ENCODE measurements around the gene BRD8.
"Not testable (repeated sequence)": the region's sequence is repeated elsewhere in the genome, so short reads cannot be mapped to it uniquely, and the experiment has no call there.

The BRD8 gene, protein sequence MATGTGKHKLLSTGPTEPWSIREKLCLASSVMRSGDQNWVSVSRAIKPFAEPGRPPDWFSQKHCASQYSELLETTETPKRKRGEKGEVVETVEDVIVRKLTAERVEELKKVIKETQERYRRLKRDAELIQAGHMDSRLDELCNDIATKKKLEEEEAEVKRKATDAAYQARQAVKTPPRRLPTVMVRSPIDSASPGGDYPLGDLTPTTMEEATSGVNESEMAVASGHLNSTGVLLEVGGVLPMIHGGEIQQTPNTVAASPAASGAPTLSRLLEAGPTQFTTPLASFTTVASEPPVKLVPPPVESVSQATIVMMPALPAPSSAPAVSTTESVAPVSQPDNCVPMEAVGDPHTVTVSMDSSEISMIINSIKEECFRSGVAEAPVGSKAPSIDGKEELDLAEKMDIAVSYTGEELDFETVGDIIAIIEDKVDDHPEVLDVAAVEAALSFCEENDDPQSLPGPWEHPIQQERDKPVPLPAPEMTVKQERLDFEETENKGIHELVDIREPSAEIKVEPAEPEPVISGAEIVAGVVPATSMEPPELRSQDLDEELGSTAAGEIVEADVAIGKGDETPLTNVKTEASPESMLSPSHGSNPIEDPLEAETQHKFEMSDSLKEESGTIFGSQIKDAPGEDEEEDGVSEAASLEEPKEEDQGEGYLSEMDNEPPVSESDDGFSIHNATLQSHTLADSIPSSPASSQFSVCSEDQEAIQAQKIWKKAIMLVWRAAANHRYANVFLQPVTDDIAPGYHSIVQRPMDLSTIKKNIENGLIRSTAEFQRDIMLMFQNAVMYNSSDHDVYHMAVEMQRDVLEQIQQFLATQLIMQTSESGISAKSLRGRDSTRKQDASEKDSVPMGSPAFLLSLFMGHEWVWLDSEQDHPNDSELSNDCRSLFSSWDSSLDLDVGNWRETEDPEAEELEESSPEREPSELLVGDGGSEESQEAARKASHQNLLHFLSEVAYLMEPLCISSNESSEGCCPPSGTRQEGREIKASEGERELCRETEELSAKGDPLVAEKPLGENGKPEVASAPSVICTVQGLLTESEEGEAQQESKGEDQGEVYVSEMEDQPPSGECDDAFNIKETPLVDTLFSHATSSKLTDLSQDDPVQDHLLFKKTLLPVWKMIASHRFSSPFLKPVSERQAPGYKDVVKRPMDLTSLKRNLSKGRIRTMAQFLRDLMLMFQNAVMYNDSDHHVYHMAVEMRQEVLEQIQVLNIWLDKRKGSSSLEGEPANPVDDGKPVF

DNA sequence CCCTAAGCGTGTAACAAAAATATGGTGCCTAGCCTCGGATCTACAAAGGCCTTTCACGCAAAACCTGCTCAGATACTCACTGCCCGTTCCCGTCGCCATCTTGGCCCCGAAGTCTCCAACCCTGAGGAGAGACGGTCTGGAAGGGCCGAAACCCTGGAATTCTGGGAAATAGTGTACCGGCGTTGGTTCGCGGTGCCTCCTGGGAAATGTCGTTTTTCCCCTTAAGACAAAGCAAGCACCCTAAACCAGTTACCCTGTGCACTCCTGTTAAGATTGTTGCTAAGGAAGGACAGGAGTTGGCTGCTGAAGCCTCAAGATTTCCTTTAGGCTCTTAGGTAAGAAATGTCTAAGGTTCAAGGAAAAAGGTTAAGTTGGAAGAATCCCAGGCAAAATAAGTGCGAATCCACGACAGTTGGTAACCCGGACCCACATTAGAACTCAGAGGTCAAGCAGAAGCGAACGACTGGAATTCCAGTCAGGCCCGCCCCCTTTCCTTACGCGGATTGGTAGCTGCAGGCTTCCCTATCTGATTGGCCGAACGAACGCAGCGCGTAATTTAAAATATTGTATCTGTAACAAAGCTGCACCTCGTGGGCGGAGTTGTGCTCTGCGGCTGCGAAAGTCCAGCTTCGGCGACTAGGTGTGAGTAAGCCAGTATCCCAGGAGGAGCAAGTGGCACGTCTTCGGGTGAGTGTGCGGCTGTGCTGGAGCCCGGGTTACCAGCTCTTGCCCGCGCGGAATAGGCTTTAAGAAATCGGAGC, at the start of gene BRD8, which contains the start of gene KIF20A:
Gene BRD8 (minus strand): TSS at position 115 of the 761 bp plus-strand sequence. CDS start 16 bp downstream, at position 99.
Gene KIF20A (plus strand): TSS at position 597 of the 761 bp plus-strand sequence. CDS start 569 bp downstream, outside the sequence.
- peak; percentile 90 for DNase-seq

DNA sequence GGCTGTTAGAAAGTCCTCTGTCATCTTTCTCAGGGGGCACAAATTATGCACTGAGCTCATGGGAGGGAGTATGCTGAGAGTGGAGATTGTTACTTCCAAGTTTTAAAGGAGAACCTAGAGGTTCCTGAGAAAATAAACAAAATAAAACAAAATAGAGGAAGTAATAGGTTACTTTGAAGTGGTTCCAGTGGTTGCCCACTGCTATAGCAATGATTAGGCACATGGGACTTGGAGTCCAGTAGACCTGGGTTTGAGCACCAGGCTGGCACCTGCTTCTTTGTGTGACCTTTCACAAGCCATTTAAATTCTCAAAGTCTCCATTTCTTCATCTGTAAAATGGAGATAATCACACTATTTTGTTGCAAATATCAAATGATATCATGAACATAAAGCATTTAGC, 48.5 kb upstream of the BRD8 start:
- no peak for DNase-seq

DNA sequence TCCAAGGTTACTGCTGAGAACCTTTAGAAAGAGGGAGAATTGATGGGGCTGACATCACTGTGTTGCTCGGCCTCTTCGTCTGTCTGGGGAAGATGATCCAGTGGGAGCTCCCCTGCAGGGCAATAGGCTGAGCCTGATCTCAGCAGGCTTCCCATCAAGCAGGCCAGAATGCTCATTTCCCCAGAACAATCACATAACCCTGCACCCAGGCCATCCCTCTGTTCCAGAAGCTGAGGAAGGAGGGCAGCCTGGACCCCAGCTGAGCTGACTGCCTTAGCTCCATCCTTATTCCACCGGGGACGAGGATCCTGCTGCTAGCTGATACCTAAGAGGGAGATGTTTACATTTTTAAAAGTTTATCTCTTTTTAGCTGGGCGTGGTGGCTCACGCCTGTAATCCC, 46.3 kb upstream of the BRD8 start:
- DNase-seq: no peak

DNA sequence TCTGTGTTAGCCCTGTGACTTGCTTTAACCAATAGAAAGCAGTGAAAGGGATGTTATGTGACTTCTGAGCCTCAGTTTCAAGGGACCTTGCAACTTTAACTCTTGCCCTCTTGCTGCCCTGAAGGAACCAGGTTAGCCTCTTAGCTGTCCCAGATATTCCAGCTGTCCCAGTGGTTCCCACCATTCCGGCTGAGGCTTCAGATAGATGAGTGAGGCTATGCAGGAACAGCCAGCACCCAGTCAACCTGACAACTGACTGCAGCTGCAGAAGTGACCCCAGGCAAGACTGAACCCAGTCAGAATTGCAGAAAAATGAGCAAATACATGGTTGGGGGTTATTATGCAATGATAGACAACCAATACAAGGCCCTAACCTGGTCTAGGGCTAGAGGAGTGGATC, 45.1 kb upstream of the BRD8 start:
- no peak for DNase-seq

DNA sequence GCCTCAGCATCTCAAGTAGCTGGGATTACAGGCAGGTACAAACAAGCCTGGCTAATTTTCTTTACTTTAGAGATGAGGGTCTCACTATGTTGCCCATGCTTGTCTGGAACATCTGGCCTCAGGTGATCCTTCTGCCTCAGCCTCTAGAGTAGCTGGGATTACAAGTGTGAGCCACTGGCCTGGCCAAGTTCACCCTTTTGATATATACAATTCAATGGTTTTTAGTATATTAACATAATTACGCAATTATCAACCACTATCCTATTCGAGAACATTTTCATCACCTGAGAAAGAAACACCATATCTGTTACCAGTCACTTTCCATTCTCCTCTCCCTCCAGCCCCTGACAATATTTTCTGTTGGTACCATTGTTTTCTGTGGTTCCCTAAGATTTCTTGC, 38.4 kb upstream of the BRD8 start:
- no peak for DNase-seq

DNA sequence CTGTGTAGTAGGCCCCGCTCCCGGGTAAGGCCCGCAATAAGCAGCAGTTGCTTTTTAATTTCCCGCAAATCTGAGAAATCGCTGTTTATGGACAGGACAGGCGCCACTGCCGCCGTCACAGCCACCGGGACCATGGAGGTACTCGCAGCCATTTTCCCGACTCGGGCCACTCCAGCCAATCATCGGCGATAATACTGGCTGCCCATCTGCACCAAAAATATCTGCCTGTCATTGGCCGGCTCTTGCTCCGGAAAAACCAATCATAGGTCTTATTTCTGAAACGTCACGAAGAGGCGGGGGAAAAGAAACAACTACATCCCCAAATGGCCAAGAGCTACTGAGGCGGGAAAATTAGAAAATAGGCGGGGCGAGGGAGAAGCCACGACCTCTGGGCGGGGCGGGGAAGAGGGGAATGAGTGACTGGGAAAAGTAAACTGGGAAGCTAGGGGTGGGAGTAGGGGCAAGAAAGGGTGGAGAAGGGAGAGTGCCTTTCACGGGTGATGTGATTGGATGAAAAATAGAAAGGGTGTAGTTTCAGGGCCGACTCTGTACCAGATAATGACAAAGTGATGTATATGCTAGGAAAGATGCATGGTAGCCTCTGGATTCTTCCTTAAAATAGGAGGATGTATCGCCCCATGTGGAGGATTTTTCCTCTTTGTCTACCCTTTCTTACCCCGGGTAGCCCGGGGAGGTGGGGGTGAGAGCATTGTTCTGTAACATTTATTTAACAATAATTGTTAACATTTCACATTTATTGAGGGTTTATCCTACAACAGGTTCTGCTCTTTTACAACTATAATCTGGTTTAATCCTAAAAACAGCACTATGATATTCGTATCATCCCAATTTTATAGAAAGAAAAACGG, 35.0 kb upstream of the BRD8 start, which contains the start of gene CDC23:
Gene CDC23 (minus strand): TSS at position 163 of the 869 bp plus-strand sequence. CDS start 11 bp downstream, at position 152.
- peak; percentile 89 for DNase-seq

DNA sequence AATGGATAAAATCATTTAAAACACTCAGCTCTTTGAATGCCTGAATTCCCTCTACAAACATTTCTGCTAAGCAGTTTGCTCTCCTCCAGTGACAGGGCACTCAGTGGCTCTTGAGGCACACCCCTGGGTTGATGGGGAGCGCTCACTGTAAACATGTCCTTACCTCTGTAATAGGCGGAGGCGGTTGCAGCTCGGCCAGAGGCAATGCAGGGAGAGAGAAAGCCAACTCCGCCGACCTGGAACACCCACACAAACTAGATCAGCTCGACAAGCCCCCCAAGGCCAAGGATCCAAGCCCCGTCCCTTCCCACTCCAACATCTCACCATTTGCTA, 34.4 kb upstream of the BRD8 start:
- DNase-seq: no peak

DNA sequence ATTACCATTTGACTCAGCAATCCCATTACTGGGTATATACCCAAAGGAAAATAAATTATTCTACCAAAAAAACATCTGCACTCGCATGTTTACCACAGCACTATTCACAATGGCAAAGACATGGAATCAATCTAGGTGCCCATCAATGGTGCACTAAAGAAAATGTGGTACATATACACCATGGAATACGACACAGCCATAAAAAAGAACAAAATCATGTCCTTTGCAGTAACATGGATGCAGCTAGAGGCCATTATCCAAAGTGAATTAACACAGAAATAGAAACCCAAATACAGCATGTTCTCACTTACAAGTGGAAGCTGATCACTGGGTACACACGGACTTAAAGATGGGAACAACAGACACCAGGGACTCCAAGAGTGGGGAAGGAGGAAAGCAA, 32.6 kb upstream of the BRD8 start:
- no peak for DNase-seq

DNA sequence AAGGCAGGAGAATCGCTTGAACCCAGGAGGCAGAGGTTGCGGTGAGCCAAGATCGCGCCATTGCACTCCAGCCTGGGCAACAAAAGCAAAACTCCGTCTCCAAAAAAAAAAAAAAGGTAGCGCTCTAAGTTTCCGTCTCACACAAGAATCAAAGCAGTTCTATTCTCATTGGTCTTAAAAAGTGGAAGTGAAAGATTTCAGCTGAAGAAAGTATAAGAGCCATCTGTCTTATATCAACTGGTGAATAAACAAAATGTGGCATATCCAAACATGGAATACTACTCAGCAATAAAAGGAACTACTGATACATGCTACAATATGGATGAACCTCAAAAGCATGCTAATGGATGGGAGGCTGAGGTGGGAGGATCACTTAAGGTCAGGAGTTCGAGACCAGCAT, 15.4 kb upstream of the BRD8 start:
- not testable (repeated sequence) for DNase-seq

DNA sequence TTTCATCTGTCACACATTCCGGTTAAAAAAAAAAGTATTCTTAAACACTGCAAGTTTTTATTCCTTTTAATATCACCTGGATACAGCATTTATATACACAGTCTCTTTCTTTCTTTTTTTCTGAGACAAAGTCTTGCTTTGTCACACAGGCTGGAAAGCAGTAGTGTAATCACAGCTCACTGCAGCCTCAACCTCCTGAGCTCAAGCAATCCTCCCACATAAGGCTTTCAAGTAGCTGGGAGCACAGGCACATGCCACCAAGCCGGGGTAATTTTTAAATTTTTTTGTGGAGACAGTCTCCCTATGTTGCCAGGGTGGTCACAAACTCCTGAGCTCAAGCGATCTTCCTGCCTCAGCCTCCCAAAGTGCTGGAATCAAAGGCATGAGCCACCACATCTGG, 14.4 kb upstream of the BRD8 start:
- no peak for DNase-seq

DNA sequence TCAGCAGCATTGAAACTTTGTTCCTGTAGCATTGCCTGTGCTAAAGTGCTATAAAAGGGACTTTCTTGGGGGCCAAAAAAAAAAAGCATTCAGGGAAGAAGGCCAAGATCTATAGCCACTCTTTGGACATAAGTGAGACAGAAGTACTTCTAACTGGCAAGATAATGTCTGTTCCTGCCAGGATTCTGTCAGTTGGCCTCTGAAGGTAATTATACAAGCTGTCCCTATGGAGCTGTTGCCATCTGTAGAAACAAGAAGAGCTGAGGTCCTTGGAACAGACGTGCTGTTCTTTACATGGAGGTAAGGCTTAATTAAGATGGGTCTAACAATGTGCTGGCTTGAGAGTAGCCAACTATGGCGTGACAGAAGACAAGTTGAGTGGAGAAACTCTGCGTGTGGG, 10.2 kb upstream of the BRD8 start:
- DNase-seq: no peak

DNA sequence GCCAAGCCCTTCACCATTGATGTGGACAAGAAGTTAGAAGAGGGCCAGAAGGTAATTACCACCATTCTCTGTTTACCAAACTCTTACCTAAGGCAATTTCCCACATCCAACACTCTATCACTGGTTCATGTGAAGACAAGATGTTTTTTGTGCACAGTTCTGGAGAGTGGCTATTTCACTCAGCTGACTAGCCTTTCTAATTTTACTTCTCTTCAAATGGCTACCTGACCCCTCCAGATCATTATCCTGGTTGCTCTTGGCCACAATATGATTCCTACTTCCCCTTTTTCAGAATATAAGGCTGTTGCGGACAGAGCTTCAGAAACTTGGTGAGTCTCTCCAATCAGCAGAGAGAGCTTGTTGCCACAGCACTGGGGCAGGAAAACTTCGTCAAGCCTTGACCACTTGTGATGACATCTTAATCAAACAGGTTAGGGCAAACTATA, 7.6 kb upstream of the BRD8 start:
- no peak for DNase-seq

DNA sequence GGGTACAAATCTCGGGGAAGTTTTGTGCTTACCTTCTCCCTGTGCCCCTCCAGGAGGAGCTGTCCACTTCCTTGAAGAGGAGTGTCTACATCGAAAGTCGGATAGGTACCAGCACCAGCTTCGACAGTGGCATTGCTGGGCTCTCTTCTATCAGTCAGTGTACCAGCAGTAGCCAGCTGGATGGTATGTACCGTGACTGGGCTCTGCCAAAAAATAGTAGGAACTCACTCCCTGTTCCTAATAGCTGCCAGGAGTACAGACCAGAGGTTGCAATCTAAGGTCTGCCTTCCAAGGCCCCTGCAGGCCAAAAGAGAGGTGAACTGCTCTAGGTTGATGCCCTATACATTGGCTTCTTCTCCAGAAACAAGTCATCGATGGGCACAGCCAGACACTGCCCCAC, 4.4 kb upstream of the BRD8 start:
- no peak for DNase-seq

DNA sequence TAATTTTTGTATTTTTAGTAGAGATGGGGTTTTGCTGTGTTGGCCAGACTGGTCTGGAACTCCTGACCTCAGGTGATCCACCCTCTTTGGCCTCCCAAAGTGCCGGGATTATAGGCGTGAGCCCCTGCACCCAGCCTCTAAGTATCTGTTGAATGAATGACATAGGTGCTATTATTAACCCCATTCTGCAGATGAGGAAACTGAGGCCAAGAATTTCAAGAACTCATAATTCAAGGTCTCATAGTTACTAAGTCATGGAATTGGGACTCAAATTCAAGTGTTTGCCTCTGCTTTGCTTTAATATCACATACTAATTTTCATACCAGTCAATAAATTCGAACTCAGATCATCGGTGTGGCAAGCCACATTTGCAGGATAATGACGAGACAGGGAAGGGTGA, 2.4 kb upstream of the BRD8 start:
- no peak for DNase-seq

DNA sequence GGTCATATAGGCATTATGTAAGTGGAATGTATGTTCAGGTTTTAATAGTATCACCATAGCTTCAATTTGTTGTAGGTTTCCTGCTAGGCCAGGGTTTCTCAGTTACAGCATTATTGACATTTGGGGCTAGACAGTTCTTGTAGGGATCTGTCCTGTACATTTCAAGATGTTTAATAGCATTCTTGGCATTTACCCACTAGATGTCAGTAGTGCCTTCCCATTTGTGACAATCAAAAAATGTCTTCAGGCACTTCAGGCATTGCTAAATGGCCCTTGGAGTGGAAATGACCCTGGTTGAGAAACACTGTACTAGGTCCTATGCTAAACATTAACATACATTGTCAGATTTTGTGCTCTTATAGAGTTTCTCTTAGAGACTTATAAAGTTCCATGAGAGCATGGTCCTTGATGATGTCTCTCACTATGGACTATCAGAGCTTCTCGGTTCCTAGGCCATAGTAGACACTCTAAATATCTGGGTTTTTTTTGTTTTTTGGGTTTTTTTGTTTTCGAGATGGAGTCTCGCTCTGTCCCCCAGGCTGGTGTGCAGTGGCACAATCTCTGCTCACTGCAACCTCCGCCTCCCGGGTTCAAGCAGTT, 1.9 kb upstream of the BRD8 start:
- no peak for DNase-seq

DNA sequence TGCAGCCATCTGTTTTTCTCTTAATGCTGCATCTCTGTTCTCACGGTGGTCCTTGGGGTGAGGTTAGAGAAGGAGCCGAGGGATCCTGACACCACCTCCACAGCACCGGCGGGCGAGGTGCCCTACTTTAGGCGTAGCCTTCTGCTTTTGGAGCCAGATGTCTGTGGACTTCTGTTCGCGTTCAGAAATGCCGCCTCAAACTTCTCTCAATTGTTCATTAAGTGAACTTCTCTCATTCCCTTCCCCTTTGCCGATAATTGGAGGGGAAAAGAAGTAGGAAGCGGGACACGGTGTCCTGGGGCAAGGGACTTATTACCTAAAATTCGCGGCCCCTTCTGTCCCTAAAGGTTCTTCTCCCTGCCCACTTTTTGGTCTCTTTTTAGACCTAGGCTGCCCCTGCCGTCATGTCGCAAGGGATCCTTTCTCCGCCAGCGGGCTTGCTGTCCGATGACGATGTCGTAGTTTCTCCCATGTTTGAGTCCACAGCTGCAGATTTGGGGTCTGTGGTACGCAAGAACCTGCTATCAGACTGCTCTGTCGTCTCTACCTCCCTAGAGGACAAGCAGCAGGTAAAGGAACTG, 937 bp upstream of the BRD8 start:
- DNase-seq: no peak

DNA sequence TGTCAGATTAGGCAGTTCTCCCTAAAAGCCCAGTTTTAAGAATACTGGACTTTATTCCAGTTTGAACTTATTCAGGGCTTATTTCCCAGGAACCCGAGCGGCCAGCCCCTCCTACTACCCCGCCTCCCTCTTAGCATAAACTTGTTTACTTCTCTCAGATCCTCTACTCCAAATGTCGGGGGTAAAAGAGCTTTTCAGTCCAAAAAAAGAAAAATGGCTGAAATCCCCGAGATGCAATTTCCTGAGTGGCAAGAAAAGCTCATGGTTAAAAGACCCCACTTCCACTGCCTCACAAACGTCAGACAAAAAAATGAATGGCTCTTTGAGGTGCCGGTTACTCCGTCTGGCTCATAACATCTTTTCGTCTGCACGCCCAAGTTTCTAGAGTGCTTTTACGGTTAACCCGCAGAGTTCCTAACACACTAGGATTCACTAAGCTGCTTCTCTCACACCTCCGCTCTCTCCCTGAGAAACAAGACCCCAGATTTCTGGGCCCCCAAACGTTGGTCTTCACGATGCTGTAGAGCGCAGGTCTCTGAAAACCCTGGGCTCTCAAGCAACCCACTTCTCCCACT, 402 bp downstream of the BRD8 start:
- DNase-seq: peak; percentile 30

DNA sequence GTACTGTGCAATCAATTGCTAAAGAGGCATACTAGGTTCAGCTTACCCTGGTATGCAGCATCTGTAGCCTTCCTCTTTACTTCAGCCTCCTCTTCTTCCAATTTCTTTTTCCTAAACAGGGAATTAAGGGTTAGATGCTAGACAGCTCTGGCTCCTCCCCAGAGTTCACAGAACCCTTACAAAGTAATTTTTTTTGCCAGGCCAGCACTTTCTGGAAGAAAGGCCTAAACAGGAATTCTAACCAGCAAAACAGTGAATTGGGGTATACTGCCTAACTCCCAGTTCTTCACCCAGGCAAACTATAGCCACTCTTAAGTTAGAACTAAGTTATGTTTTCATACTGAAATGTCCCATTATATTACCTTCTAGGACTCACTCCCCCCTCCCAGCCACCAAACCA, 8.1 kb downstream of the BRD8 start:
- no peak for DNase-seq

DNA sequence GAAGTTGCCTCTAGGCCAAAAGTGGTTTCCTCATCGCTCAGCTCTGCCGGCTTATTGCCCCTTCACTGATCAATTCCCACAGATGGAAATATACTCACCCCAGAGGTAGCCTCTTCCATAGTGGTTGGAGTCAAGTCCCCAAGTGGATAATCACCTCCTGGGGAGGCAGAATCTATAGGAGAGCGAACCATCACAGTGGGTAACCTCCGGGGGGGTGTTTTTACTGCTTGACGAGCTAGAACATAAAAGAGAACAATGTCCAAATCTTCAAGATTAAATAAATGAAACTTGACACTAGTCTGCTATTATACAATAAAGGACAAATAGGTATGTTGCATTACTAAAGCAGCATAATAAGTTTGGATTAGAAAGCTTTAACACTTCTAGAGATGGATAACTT, 9.3 kb downstream of the BRD8 start:
- no peak for DNase-seq

DNA sequence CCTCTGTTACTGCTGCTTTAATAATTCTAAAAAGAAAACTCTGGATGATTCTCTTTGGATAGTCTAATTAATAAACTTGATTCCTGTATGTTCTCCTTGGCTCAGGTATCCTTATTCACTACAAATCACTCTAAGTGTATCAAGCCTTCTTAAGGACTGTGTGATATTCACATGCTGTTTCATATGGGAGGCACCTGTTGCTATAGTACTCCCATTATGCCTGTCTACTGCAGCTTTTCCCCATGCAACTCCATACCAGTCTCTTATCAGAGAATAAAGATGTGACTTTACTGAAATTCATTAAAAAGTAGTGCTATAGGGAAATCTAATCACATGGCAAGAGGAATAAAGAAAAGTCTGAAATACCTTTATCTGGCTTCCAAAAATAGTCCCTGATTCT, 14.7 kb downstream of the BRD8 start:
- DNase-seq: no peak
